GM12865 (cell line): Measurements from ENCODE around the gene PSMC2.
A peak's percentile ranks its signal among the peaks of the same experiment; 100 is the strongest.

Experiments
- DNase-seq: peaks from one replicate; pipeline ENCODE4 v3.0.0; 2010; ENCODE audit warnings: low read depth
- H3K4me3 ChIP-seq: 2 replicates; pipeline ENCODE4 v1.5.1; 2011; ENCODE audit warnings: mild to moderate bottlenecking, low read depth, low read length, control low read depth
- CTCF ChIP-seq: IDR thresholded peaks from 2 replicates; pipeline ENCODE4 v1.5.1; 2011; ENCODE audit warnings: low read length, control low read depth, low read depth, inconsistent platforms; ENCODE audit not compliant: insufficient read depth; ENCODE audit errors: missing control alignments

The PSMC2 gene

GRCh38 chr7:103347507-103348267 lies at the start of gene PSMC2:
TSS of gene PSMC2 (plus strand) at chr7:103347643. CDS start at chr7:103347712, 69 bp downstream.
- peak; percentile 93 for DNase-seq
- H3K4me3 ChIP-seq, result peak within 1 kb of the TSS; percentile 80
- no peak for TF ChIP-seq CTCF

GRCh38 chr7:103297837-103298179 lies 49.6 kb upstream of the PSMC2 start:
- H3K4me3 ChIP-seq, result peak overlapping the region; percentile 78
- DNase-seq, result no peak
- TF ChIP-seq CTCF, result no peak

GRCh38 chr7:103299660-103300059 lies 47.8 kb upstream of the PSMC2 start:
- TF ChIP-seq CTCF, result no peak
- no peak overlapping the region for H3K4me3 ChIP-seq
- no peak for DNase-seq

GRCh38 chr7:103301441-103301840 lies 46.0 kb upstream of the PSMC2 start:
- DNase-seq, result no peak
- H3K4me3 ChIP-seq, result no peak overlapping the region
- TF ChIP-seq CTCF, result no peak

- H3K4me3 ChIP-seq, result no peak overlapping the region
- no peak for TF ChIP-seq CTCF
- peak; percentile 24 for DNase-seq
Measured at GRCh38 chr7:103307503-103308231, 39.8 kb upstream of the PSMC2 start.

- H3K4me3 ChIP-seq, result no peak overlapping the region
- DNase-seq, result no peak
- no peak for TF ChIP-seq CTCF
Measured at GRCh38 chr7:103314852-103315251, 32.6 kb upstream of the PSMC2 start.

- no peak for DNase-seq
- no peak overlapping the region for H3K4me3 ChIP-seq
- TF ChIP-seq CTCF, result no peak
Measured at GRCh38 chr7:103316380-103316941, 31.0 kb upstream of the PSMC2 start.
